Liver (tissue), 9 donors: ENCODE measurements around the gene ZNF566. TPM values are rescaled to one million over a fixed set of nuclear protein-coding genes. Genes with fewer than 3 reads are reported as not detected.

Experiments used
- DNase-seq: peaks from one replicate; pipeline ENCODE4 v3.0.0-alpha.2; 2017; ENCODE audit warnings: low spot score
- H3K27ac ChIP-seq, 2 donors: one replicate each; pipeline ENCODE4 v1.7.0; 2013; ENCODE audit warnings: inconsistent platforms in 2 of 2, low read length in 2 of 2, control low read depth in 1 of 2, low read depth in 1 of 2, mild to moderate bottlenecking in 1 of 2
- H3K27me3 ChIP-seq, 4 donors: one replicate each; pipeline versions ENCODE4 v1.6.1 to v1.7.0; 2013; ENCODE audit warnings: low read length in 3 of 4, inconsistent platforms in 1 of 4, mild to moderate bottlenecking in 1 of 4, moderate library complexity in 1 of 4; ENCODE audit not compliant: control insufficient read depth in 4 of 4, insufficient read depth in 4 of 4
- H3K36me3 ChIP-seq, 4 donors: one replicate each; pipeline versions ENCODE4 v1.6.1 to v1.7.0; 2013; ENCODE audit warnings: low read length in 3 of 4, mild to moderate bottlenecking in 3 of 4, low read depth in 1 of 4, moderate library complexity in 1 of 4; ENCODE audit not compliant: control insufficient read depth in 4 of 4, insufficient read depth in 3 of 4
- H3K4me1 ChIP-seq, 4 donors: one replicate each; pipeline versions ENCODE4 v1.6.1 to v1.7.0; 2013; ENCODE audit warnings: low read length in 3 of 4, mild to moderate bottlenecking in 3 of 4, moderate library complexity in 1 of 4; ENCODE audit not compliant: control insufficient read depth in 4 of 4, insufficient read depth in 4 of 4
- H3K4me3 ChIP-seq, 3 donors: one replicate each; pipeline versions ENCODE4 v1.6.1 to v1.7.0; 2013; ENCODE audit warnings: low read length in 3 of 3, control low read depth in 1 of 3, low read depth in 1 of 3, mild to moderate bottlenecking in 1 of 3
- H3K9ac ChIP-seq, 2 donors: one replicate each; pipeline ENCODE4 v1.7.0; 2013; ENCODE audit warnings: low read length in 2 of 2, mild to moderate bottlenecking in 2 of 2, moderate library complexity in 2 of 2, control low read depth in 1 of 2, low read depth in 1 of 2
- H3K9me3 ChIP-seq, 4 donors: one replicate each; pipeline versions ENCODE4 v1.6.1 to v1.7.0; 2013; ENCODE audit warnings: low read length in 3 of 4; ENCODE audit not compliant: control insufficient read depth in 4 of 4
- CTCF ChIP-seq: fragments of 150-350 bp; IDR thresholded peaks from 2 replicates; pipeline ENCODE4 v1.5.1; 2017; ENCODE audit warnings: improper control_type of control experiment, low read depth, low read length; ENCODE audit not compliant: missing input control
- EGR1 ChIP-seq, 2 donors: IDR thresholded peaks; 2 replicates each; pipeline ENCODE4 v1.6.1; 2016 to 2018; ENCODE audit warnings: antibody characterized with exemption in 2 of 2, low read depth in 2 of 2
- FOXA1 ChIP-seq: IDR thresholded peaks from 2 replicates; pipeline ENCODE4 v1.6.1; 2016; ENCODE audit warnings: antibody characterized with exemption
- FOXA2 ChIP-seq: IDR thresholded peaks from 2 replicates; pipeline ENCODE4 v1.6.1; 2016; ENCODE audit warnings: antibody characterized with exemption
- GABPA ChIP-seq, 2 donors: IDR thresholded peaks in 1 of 2; conservative IDR thresholded peaks in 1 of 2; 2 replicates each; pipeline ENCODE4 v1.6.1; 2016; ENCODE audit warnings: antibody characterized with exemption in 2 of 2, mild to moderate bottlenecking in 1 of 2, moderate library complexity in 1 of 2
- HNF4A ChIP-seq, 2 donors: conservative IDR thresholded peaks; 2 replicates each; pipeline ENCODE4 v1.6.1; 2016; ENCODE audit warnings: antibody characterized with exemption in 2 of 2, mild to moderate bottlenecking in 2 of 2
- HNF4G ChIP-seq: IDR thresholded peaks from 2 replicates; pipeline ENCODE4 v1.6.1; 2016; ENCODE audit warnings: antibody characterized with exemption
- JUND ChIP-seq, 2 donors: IDR thresholded peaks; 2 replicates each; pipeline ENCODE4 v1.6.1; 2016; ENCODE audit warnings: antibody characterized with exemption in 2 of 2
- MAX ChIP-seq: IDR thresholded peaks from 2 replicates; pipeline ENCODE4 v1.6.1; 2016; ENCODE audit warnings: antibody characterized with exemption
- NR2F2 ChIP-seq: IDR thresholded peaks from 2 replicates; pipeline ENCODE4 v1.6.1; 2016; ENCODE audit warnings: antibody characterized with exemption
- RAD21 ChIP-seq, 2 donors: IDR thresholded peaks; 2 replicates each; pipeline ENCODE4 v1.6.1; 2016; ENCODE audit warnings: antibody characterized with exemption in 2 of 2, mild to moderate bottlenecking in 2 of 2
- REST ChIP-seq: IDR thresholded peaks from 2 replicates; pipeline ENCODE4 v1.6.1; 2016; ENCODE audit warnings: antibody characterized with exemption, mild to moderate bottlenecking
- RXRA ChIP-seq, 2 donors: IDR thresholded peaks; 2 replicates each; pipeline ENCODE4 v1.6.1; 2017 to 2018; ENCODE audit warnings: antibody characterized with exemption in 2 of 2, mild to moderate bottlenecking in 1 of 2
- SP1 ChIP-seq: IDR thresholded peaks from 2 replicates; pipeline ENCODE4 v1.6.1; 2018; ENCODE audit warnings: antibody characterized with exemption, mild to moderate bottlenecking
- TAF1 ChIP-seq: conservative IDR thresholded peaks from 2 replicates; pipeline ENCODE4 v1.6.1; 2016; ENCODE audit warnings: antibody characterized with exemption, mild to moderate bottlenecking
- YY1 ChIP-seq: IDR thresholded peaks from 2 replicates; pipeline ENCODE4 v1.6.1; 2016; ENCODE audit warnings: antibody characterized with exemption, mild to moderate bottlenecking
- ZBTB33 ChIP-seq: IDR thresholded peaks from 2 replicates; pipeline ENCODE4 v1.6.1; 2016; ENCODE audit warnings: antibody characterized with exemption
- WGBS: extraction: QIAGEN DNeasy Blood & Tissue Kit; methylation state at CpG from one replicate; pipeline ENCODE4 v1.1.7; 2013; 5-methylcytosine and 5-hydroxymethylcytosine counted together
- polyA plus RNA-seq, 2 donors: library from polyadenylated mRNA; stranded (reverse) in 1 of 2; unstranded in 1 of 2; fragments of 200-250 nt in 1 of 2; fragments of >200 nt in 1 of 2; fragmentation: Nextera tagmentation in 1 of 2; extraction: Ambion mirVana in 1 of 2; gene quantifications; one replicate each; pipeline versions ENCODE4 v1.2.1 to v1.2.3, GENCODE V29; 2013 to 2015
- total RNA-seq, 2 donors: library from RNA; depleted of rRNA; stranded (reverse); fragments of >200 nt; gene quantifications; one replicate each; pipeline ENCODE4 v1.2.3, GENCODE V29; 2014
- donor health status: healthy.
- donor health status: healthy.
- donor health status: healthy.
- donor health status: healthy.
- donor health status: healthy.

The ZNF566 gene
- total and polyA plus RNA-seq, 4 donors = 1.5 to 11.1 (median 6.3) TPM

GRCh38 chr19:36488846-36489117 is 579 bp downstream of the ZNF566 start (continued):
- TF ChIP-seq CTCF = no peak
- TF ChIP-seq EGR1 (IDR thresholded peaks at IDR 0.05; ENCODE audit: low read depth in 2 of 2) = no peak
- TF ChIP-seq JUND (IDR thresholded peaks at IDR 0.05) = no peak
- TF ChIP-seq SP1 = no peak
- no peak for TF ChIP-seq RXRA (IDR thresholded peaks at IDR 0.05)
- TF ChIP-seq NR2F2 = no peak
- no peak for TF ChIP-seq HNF4G
- TF ChIP-seq TAF1 = no peak

GRCh38 chr19:36488118-36488845 is 1.1 kb downstream of the ZNF566 start:
- Histone ChIP-seq H3K27me3 (no peaks in the 10 kb centered on the region), H3K36me3 (peaks cover 0 to 5% (median 2%) of the 10 kb centered on the region in 4 donors), H3K9me3 (peaks cover 6 to 10% (median 7%) of the 10 kb centered on the region in 4 donors), H3K4me3 (peak overlapping the region; percentile 62 to 98 (median 91)), H3K9ac (peak overlapping the region; percentile 66 to 91), H3K27ac (peak overlapping the region; percentile 95 to 99), H3K4me1 (peaks cover 0 to 18% (median 11%) of the 10 kb centered on the region in 4 donors)
- TF ChIP-seq JUND (IDR thresholded peaks at IDR 0.05) = no peak
- TF ChIP-seq FOXA2 = no peak
- no peak for TF ChIP-seq RAD21 (IDR thresholded peaks at IDR 0.05)
- TF ChIP-seq YY1 = no peak
- no peak for TF ChIP-seq CTCF
- TF ChIP-seq MAX = no peak
- TF ChIP-seq GABPA (IDR thresholded peaks at IDR 0.05 in 1 of 2, conservative IDR thresholded peaks at IDR 0.05 in 1 of 2) = no peak
- TF ChIP-seq HNF4A (conservative IDR thresholded peaks at IDR 0.05) = no peak
- no peak for TF ChIP-seq EGR1 (IDR thresholded peaks at IDR 0.05; ENCODE audit: low read depth in 2 of 2)
- no peak for TF ChIP-seq FOXA1
- TF ChIP-seq SP1 = no peak
- TF ChIP-seq REST = no peak
- TF ChIP-seq ZBTB33 = no peak
- DNase-seq = no peak
- WGBS = 61% methylated on average over 9 of the region's 9 CpGs
